Measurements from ENCODE around the gene FBXW8. TPM values are rescaled to one million over a fixed set of nuclear protein-coding genes. Genes with fewer than 3 reads are reported as not detected.

Gene FBXW8
- total RNA-seq, 1 experiment from 2014 or later, result 15.6 TPM

- ATAC-seq (no peak), DNase-seq (ENCODE audit: low spot score) (no peak)
- Mint-ChIP-seq H3K4me3 (no peak overlapping the region), H3K27ac (no peak overlapping the region), H3K27me3 (ENCODE audit: low read depth) (no peaks in the 10 kb centered on the region), H3K9me3 (no peaks in the 10 kb centered on the region), H3K4me1 (peaks cover 6% of the 10 kb centered on the region; the same call in 1 of the 2 replicates), H3K36me3 (no peaks in the 10 kb centered on the region)
- ChIA-PET POLR2A (no interaction called here), CTCF (interaction anchor here (1.7 kb wide), 1 partner anchor 28 kb away, joined by 8 read pairs; no protein-coding TSS in a partner anchor)
- TF ChIP-seq GRHL2 (CRISPR knock-in tag; IDR thresholded peaks at IDR 0.05; ENCODE audit: insufficient replicate concordance, severe bottlenecking), result no peak
- TF ChIP-seq EMX1 (CRISPR knock-in tag; IDR thresholded peaks at IDR 0.05), result no peak
- TF ChIP-seq ARID4B (CRISPR knock-in tag; IDR thresholded peaks at IDR 0.05; ENCODE audit: borderline replicate concordance), result no peak
- no peak for TF ChIP-seq IRF1 (CRISPR knock-in tag; IDR thresholded peaks at IDR 0.05)
- no peak for TF ChIP-seq CREB1 (CRISPR knock-in tag; IDR thresholded peaks at IDR 0.05)
- TF ChIP-seq SP1 (CRISPR knock-in tag; conservative IDR thresholded peaks at IDR 0.05), result no peak
- no peak for TF ChIP-seq OVOL2 (CRISPR knock-in tag; IDR thresholded peaks at IDR 0.05; ENCODE audit: borderline replicate concordance)
- TF ChIP-seq ZNF263 (CRISPR knock-in tag; IDR thresholded peaks at IDR 0.05; ENCODE audit: low read depth), result no peak
- no peak for TF ChIP-seq JUN (CRISPR knock-in tag; IDR thresholded peaks at IDR 0.05)
- no peak for TF ChIP-seq NR2C2 (CRISPR knock-in tag; IDR thresholded peaks at IDR 0.05)
- no peak for TF ChIP-seq CBFB (CRISPR knock-in tag; IDR thresholded peaks at IDR 0.05; ENCODE audit: low read depth)
- TF ChIP-seq NFYB (CRISPR knock-in tag; conservative IDR thresholded peaks at IDR 0.05; ENCODE audit: low read depth), result no peak
- TF ChIP-seq, protein P1, sequence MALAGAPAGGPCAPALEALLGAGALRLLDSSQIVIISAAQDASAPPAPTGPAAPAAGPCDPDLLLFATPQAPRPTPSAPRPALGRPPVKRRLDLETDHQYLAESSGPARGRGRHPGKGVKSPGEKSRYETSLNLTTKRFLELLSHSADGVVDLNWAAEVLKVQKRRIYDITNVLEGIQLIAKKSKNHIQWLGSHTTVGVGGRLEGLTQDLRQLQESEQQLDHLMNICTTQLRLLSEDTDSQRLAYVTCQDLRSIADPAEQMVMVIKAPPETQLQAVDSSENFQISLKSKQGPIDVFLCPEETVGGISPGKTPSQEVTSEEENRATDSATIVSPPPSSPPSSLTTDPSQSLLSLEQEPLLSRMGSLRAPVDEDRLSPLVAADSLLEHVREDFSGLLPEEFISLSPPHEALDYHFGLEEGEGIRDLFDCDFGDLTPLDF (CRISPR knock-in tag; IDR thresholded peaks at IDR 0.05), result no peak
- TF ChIP-seq, protein P2, sequence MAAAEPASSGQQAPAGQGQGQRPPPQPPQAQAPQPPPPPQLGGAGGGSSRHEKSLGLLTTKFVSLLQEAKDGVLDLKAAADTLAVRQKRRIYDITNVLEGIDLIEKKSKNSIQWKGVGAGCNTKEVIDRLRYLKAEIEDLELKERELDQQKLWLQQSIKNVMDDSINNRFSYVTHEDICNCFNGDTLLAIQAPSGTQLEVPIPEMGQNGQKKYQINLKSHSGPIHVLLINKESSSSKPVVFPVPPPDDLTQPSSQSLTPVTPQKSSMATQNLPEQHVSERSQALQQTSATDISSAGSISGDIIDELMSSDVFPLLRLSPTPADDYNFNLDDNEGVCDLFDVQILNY (CRISPR knock-in tag; IDR thresholded peaks at IDR 0.05), result no peak
- TF ChIP-seq ZNF671 (CRISPR knock-in tag; IDR thresholded peaks at IDR 0.05), result no peak
- TF ChIP-seq NR1H2 (CRISPR knock-in tag; IDR thresholded peaks at IDR 0.05), result no peak
- TF ChIP-seq TP53 (CRISPR knock-in tag; IDR thresholded peaks at IDR 0.05), result no peak
Observed at GRCh38 chr12:116864371-116865160, 46.2 kb upstream of the FBXW8 start.

- ChIA-PET POLR2A (interaction anchor here (0.6 to 0.8 kb wide), 2 partner anchors 9 to 264 kb away, joined by 3 read pairs; no protein-coding TSS in a partner anchor), CTCF (no interaction called here)
- DNase-seq (ENCODE audit: low spot score) (no peak), ATAC-seq (no peak)
- H3K4me3 Mint-ChIP-seq, result no peak overlapping the region
- no peaks in the 10 kb centered on the region for H3K27me3 Mint-ChIP-seq (ENCODE audit: low read depth)
- H3K9me3 Mint-ChIP-seq, result no peaks in the 10 kb centered on the region
- H3K4me1 Mint-ChIP-seq, result no peaks in the 10 kb centered on the region
- H3K36me3 Mint-ChIP-seq, result no peaks in the 10 kb centered on the region
- H3K27ac Mint-ChIP-seq, result no peak overlapping the region
- TF ChIP-seq NFE2L1 (CRISPR knock-in tag; IDR thresholded peaks at IDR 0.05), result no peak
- no peak for TF ChIP-seq OVOL2 (CRISPR knock-in tag; IDR thresholded peaks at IDR 0.05; ENCODE audit: borderline replicate concordance)
- TF ChIP-seq, protein P3, sequence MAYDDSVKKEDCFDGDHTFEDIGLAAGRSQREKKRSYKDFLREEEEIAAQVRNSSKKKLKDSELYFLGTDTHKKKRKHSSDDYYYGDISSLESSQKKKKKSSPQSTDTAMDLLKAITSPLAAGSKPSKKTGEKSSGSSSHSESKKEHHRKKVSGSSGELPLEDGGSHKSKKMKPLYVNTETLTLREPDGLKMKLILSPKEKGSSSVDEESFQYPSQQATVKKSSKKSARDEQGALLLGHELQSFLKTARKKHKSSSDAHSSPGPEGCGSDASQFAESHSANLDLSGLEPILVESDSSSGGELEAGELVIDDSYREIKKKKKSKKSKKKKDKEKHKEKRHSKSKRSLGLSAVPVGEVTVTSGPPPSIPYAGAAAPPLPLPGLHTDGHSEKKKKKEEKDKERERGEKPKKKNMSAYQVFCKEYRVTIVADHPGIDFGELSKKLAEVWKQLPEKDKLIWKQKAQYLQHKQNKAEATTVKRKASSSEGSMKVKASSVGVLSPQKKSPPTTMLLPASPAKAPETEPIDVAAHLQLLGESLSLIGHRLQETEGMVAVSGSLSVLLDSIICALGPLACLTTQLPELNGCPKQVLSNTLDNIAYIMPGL (CRISPR knock-in tag; IDR thresholded peaks at IDR 0.05), result no peak
- TF ChIP-seq ETV6 (CRISPR knock-in tag; IDR thresholded peaks at IDR 0.05), result no peak
- TF ChIP-seq, protein P4, sequence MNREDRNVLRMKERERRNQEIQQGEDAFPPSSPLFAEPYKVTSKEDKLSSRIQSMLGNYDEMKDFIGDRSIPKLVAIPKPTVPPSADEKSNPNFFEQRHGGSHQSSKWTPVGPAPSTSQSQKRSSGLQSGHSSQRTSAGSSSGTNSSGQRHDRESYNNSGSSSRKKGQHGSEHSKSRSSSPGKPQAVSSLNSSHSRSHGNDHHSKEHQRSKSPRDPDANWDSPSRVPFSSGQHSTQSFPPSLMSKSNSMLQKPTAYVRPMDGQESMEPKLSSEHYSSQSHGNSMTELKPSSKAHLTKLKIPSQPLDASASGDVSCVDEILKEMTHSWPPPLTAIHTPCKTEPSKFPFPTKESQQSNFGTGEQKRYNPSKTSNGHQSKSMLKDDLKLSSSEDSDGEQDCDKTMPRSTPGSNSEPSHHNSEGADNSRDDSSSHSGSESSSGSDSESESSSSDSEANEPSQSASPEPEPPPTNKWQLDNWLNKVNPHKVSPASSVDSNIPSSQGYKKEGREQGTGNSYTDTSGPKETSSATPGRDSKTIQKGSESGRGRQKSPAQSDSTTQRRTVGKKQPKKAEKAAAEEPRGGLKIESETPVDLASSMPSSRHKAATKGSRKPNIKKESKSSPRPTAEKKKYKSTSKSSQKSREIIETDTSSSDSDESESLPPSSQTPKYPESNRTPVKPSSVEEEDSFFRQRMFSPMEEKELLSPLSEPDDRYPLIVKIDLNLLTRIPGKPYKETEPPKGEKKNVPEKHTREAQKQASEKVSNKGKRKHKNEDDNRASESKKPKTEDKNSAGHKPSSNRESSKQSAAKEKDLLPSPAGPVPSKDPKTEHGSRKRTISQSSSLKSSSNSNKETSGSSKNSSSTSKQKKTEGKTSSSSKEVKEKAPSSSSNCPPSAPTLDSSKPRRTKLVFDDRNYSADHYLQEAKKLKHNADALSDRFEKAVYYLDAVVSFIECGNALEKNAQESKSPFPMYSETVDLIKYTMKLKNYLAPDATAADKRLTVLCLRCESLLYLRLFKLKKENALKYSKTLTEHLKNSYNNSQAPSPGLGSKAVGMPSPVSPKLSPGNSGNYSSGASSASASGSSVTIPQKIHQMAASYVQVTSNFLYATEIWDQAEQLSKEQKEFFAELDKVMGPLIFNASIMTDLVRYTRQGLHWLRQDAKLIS (CRISPR knock-in tag; IDR thresholded peaks at IDR 0.05; ENCODE audit: borderline replicate concordance), result no peak
Observed at GRCh38 chr12:116867523-116867922, 43.2 kb upstream of the FBXW8 start.

Measured in WTC11 (cell line).